ENCODE data around the gene DPF1. TPM values are rescaled to one million over a fixed set of nuclear protein-coding genes. Genes with fewer than 3 reads are reported as not detected.

The DPF1 gene
- 8.0 TPM for polyA plus RNA-seq (2013, experiment 1 of 2)
- polyA plus RNA-seq (2013, experiment 2 of 2): 7.2 TPM

GRCh38 chr19:38224014-38224862, at the start of gene DPF1:
Gene DPF1, minus strand, starts transcription at chr19:38224222. Its CDS starts 80 bp downstream, at chr19:38224142.
- Histone ChIP-seq H2BK120ac (ENCODE audit: low read depth, low read length) (peak within 1 kb of the TSS; percentile 54), H3K27ac (replicated peaks; ENCODE audit: low read length) (peak within 1 kb of the TSS; percentile 35), H3K9me3 (replicated peaks in 1 of 2; ENCODE audit: control insufficient read depth in 2 of 2, insufficient read depth in 1 of 2, low read depth in 1 of 2, low read length in 2 of 2) (peaks cover 0 to 1% of the 10 kb centered on the region in 2 donors), H3K9ac (ENCODE audit: low read depth, low read length, poor library complexity) (peak within 1 kb of the TSS; percentile 91), H3K4me3 (ENCODE audit: low read length in 2 of 2) (peak within 1 kb of the TSS; percentile 48 to 89), H3K14ac (ENCODE audit: low read length) (no peak within 1 kb of the TSS), H3K18ac (ENCODE audit: low read length) (peak within 1 kb of the TSS; percentile 91), H3K23ac (ENCODE audit: low read depth, low read length, poor library complexity) (no peak within 1 kb of the TSS), H2AFZ (ENCODE audit: low read length) (peak within 1 kb of the TSS; percentile 84), H4K8ac (ENCODE audit: low read depth, low read length) (no peak within 1 kb of the TSS), H2BK12ac (ENCODE audit: low read length) (peak within 1 kb of the TSS; percentile 49), H2BK5ac (ENCODE audit: low read length) (no peak within 1 kb of the TSS), H4K91ac (ENCODE audit: low read depth, low read length, poor library complexity) (no peak within 1 kb of the TSS), H3K27me3 (ENCODE audit: control insufficient read depth in 3 of 3, insufficient read depth in 3 of 3, low read depth in 1 of 3, low read length in 3 of 3) (peaks cover 0 to 18% (median 0%) of the 10 kb centered on the region in 3 experiments), H3K4me1 (ENCODE audit: control insufficient read depth in 2 of 2, insufficient read depth in 1 of 2, low read depth in 1 of 2, low read length in 2 of 2) (peaks cover 15 to 17% of the 10 kb centered on the region in 2 donors), H3K4ac (ENCODE audit: low read length) (no peak within 1 kb of the TSS), H2AK5ac (ENCODE audit: low read depth, low read length) (peak within 1 kb of the TSS; percentile 96), H2BK15ac (ENCODE audit: low read length) (no peak within 1 kb of the TSS), H3K36me3 (replicated peaks in 1 of 2; ENCODE audit: control insufficient read depth in 2 of 2, insufficient read depth in 2 of 2, low read length in 2 of 2) (peaks cover 3 to 24% of the 10 kb centered on the region in 2 donors), H3K79me1 (ENCODE audit: low read depth, low read length) (peaks cover 13% of the 10 kb centered on the region), H3K4me2 (ENCODE audit: insufficient read depth, low read length, poor library complexity, severe bottlenecking) (peak within 1 kb of the TSS; percentile 91)
- DNase-seq (ENCODE audit: low spot score): peak; percentile 77
- no CpG with 5 or more reads among the region's 61 CpGs for WGBS, 2 donors (ENCODE audit: extremely low coverage in 2 of 2, insufficient read length in 2 of 2, insufficient replicate concordance in 1 of 2)

GRCh38 chr19:38273499-38273898, 49.5 kb upstream of the DPF1 start:
- Histone ChIP-seq H3K4me3 (ENCODE audit: low read length in 2 of 2) (no peak overlapping the region), H3K27me3 (ENCODE audit: control insufficient read depth in 3 of 3, insufficient read depth in 3 of 3, low read depth in 1 of 3, low read length in 3 of 3) (peaks cover 0 to 16% (median 0%) of the 10 kb centered on the region in 3 experiments), H2BK5ac (ENCODE audit: low read length) (no peak overlapping the region), H3K9ac (ENCODE audit: low read depth, low read length, poor library complexity) (no peak overlapping the region), H3K79me1 (ENCODE audit: low read depth, low read length) (no peaks in the 10 kb centered on the region), H3K18ac (ENCODE audit: low read length) (no peak overlapping the region), H2BK120ac (ENCODE audit: low read depth, low read length) (no peak overlapping the region), H3K36me3 (replicated peaks in 1 of 2; ENCODE audit: control insufficient read depth in 2 of 2, insufficient read depth in 2 of 2, low read length in 2 of 2) (no peaks in the 10 kb centered on the region), H3K27ac (replicated peaks; ENCODE audit: low read length) (no peak overlapping the region), H3K9me3 (replicated peaks in 1 of 2; ENCODE audit: control insufficient read depth in 2 of 2, insufficient read depth in 1 of 2, low read depth in 1 of 2, low read length in 2 of 2) (no peaks in the 10 kb centered on the region), H4K91ac (ENCODE audit: low read depth, low read length, poor library complexity) (no peak overlapping the region), H2BK12ac (ENCODE audit: low read length) (no peak overlapping the region), H3K4ac (ENCODE audit: low read length) (no peak overlapping the region), H3K14ac (ENCODE audit: low read length) (no peak overlapping the region), H3K4me1 (ENCODE audit: control insufficient read depth in 2 of 2, insufficient read depth in 1 of 2, low read depth in 1 of 2, low read length in 2 of 2) (peaks cover 10 to 12% of the 10 kb centered on the region in 2 donors), H2AK5ac (ENCODE audit: low read depth, low read length) (no peak overlapping the region), H2BK15ac (ENCODE audit: low read length) (no peak overlapping the region), H2AFZ (ENCODE audit: low read length) (no peak overlapping the region), H3K23ac (ENCODE audit: low read depth, low read length, poor library complexity) (no peak overlapping the region), H3K4me2 (ENCODE audit: insufficient read depth, low read length, poor library complexity, severe bottlenecking) (no peak overlapping the region), H4K8ac (ENCODE audit: low read depth, low read length) (no peak overlapping the region)
- no peak for DNase-seq (ENCODE audit: low spot score)
- no CpG with 5 or more reads among the region's 2 CpGs for WGBS, 2 donors (ENCODE audit: extremely low coverage in 2 of 2, insufficient read length in 2 of 2, insufficient replicate concordance in 1 of 2)

GRCh38 chr19:38270587-38271167, 46.7 kb upstream of the DPF1 start:
- no peak overlapping the region for H2BK5ac ChIP-seq (ENCODE audit: low read length)
- H3K9me3 ChIP-seq (replicated peaks in 1 of 2; ENCODE audit: control insufficient read depth in 2 of 2, insufficient read depth in 1 of 2, low read depth in 1 of 2, low read length in 2 of 2): no peaks in the 10 kb centered on the region
- H2BK12ac ChIP-seq (ENCODE audit: low read length): no peak overlapping the region
- no peak overlapping the region for H3K18ac ChIP-seq (ENCODE audit: low read length)
- H3K4ac ChIP-seq (ENCODE audit: low read length): no peak overlapping the region
- peaks cover 13 to 14% of the 10 kb centered on the region in 2 donors for H3K4me1 ChIP-seq (ENCODE audit: control insufficient read depth in 2 of 2, insufficient read depth in 1 of 2, low read depth in 1 of 2, low read length in 2 of 2)
- no peak overlapping the region for H2BK15ac ChIP-seq (ENCODE audit: low read length)
- H3K14ac ChIP-seq (ENCODE audit: low read length): peak overlapping the region; percentile 12
- WGBS, 2 donors (ENCODE audit: extremely low coverage in 2 of 2, insufficient read length in 2 of 2, insufficient replicate concordance in 1 of 2): no CpG with 5 or more reads among the region's 5 CpGs
- H3K4me3 ChIP-seq (ENCODE audit: low read length in 2 of 2): no peak overlapping the region
- H2AK5ac ChIP-seq (ENCODE audit: low read depth, low read length): peak overlapping the region; percentile 53
- DNase-seq (ENCODE audit: low spot score): no peak
- H3K23ac ChIP-seq (ENCODE audit: low read depth, low read length, poor library complexity): no peak overlapping the region
- no peak overlapping the region for H3K27ac ChIP-seq (replicated peaks; ENCODE audit: low read length)
- no peak overlapping the region for H2AFZ ChIP-seq (ENCODE audit: low read length)
- H3K4me2 ChIP-seq (ENCODE audit: insufficient read depth, low read length, poor library complexity, severe bottlenecking): no peak overlapping the region
- no peak overlapping the region for H2BK120ac ChIP-seq (ENCODE audit: low read depth, low read length)
- H3K36me3 ChIP-seq (replicated peaks in 1 of 2; ENCODE audit: control insufficient read depth in 2 of 2, insufficient read depth in 2 of 2, low read length in 2 of 2): no peaks in the 10 kb centered on the region
- H3K9ac ChIP-seq (ENCODE audit: low read depth, low read length, poor library complexity): no peak overlapping the region
- H3K79me1 ChIP-seq (ENCODE audit: low read depth, low read length): no peaks in the 10 kb centered on the region
- peaks cover 0 to 43% (median 0%) of the 10 kb centered on the region in 3 experiments for H3K27me3 ChIP-seq (ENCODE audit: control insufficient read depth in 3 of 3, insufficient read depth in 3 of 3, low read depth in 1 of 3, low read length in 3 of 3)
- H4K8ac ChIP-seq (ENCODE audit: low read depth, low read length): no peak overlapping the region
- H4K91ac ChIP-seq (ENCODE audit: low read depth, low read length, poor library complexity): no peak overlapping the region

- no peak overlapping the region for H3K14ac ChIP-seq (ENCODE audit: low read length)
- no peak overlapping the region for H3K4me2 ChIP-seq (ENCODE audit: insufficient read depth, low read length, poor library complexity, severe bottlenecking)
- no peak overlapping the region for H3K4ac ChIP-seq (ENCODE audit: low read length)
- H2AK5ac ChIP-seq (ENCODE audit: low read depth, low read length): no peak overlapping the region
- no peak overlapping the region for H3K27ac ChIP-seq (replicated peaks; ENCODE audit: low read length)
- no peak overlapping the region for H4K91ac ChIP-seq (ENCODE audit: low read depth, low read length, poor library complexity)
- no peak overlapping the region for H3K18ac ChIP-seq (ENCODE audit: low read length)
- H3K9me3 ChIP-seq (replicated peaks in 1 of 2; ENCODE audit: control insufficient read depth in 2 of 2, insufficient read depth in 1 of 2, low read depth in 1 of 2, low read length in 2 of 2): no peaks in the 10 kb centered on the region
- H2BK5ac ChIP-seq (ENCODE audit: low read length): no peak overlapping the region
- DNase-seq (ENCODE audit: low spot score): no peak
- H3K4me3 ChIP-seq (ENCODE audit: low read length in 2 of 2): no peak overlapping the region
- H3K4me1 ChIP-seq (ENCODE audit: control insufficient read depth in 2 of 2, insufficient read depth in 1 of 2, low read depth in 1 of 2, low read length in 2 of 2): peaks cover 20 to 22% of the 10 kb centered on the region in 2 donors
- H3K36me3 ChIP-seq (replicated peaks in 1 of 2; ENCODE audit: control insufficient read depth in 2 of 2, insufficient read depth in 2 of 2, low read length in 2 of 2): no peaks in the 10 kb centered on the region
- H3K23ac ChIP-seq (ENCODE audit: low read depth, low read length, poor library complexity): no peak overlapping the region
- no peaks in the 10 kb centered on the region for H3K79me1 ChIP-seq (ENCODE audit: low read depth, low read length)
- H2BK120ac ChIP-seq (ENCODE audit: low read depth, low read length): no peak overlapping the region
- WGBS, 2 donors (ENCODE audit: extremely low coverage in 2 of 2, insufficient read length in 2 of 2, insufficient replicate concordance in 1 of 2): no CpG with 5 or more reads among the region's 8 CpGs
- no peak overlapping the region for H2BK12ac ChIP-seq (ENCODE audit: low read length)
- peaks cover 0 to 57% (median 2%) of the 10 kb centered on the region in 3 experiments for H3K27me3 ChIP-seq (ENCODE audit: control insufficient read depth in 3 of 3, insufficient read depth in 3 of 3, low read depth in 1 of 3, low read length in 3 of 3)
- H4K8ac ChIP-seq (ENCODE audit: low read depth, low read length): no peak overlapping the region
- H3K9ac ChIP-seq (ENCODE audit: low read depth, low read length, poor library complexity): no peak overlapping the region
- H2BK15ac ChIP-seq (ENCODE audit: low read length): no peak overlapping the region
- no peak overlapping the region for H2AFZ ChIP-seq (ENCODE audit: low read length)
These were observed 44.5 kb upstream of the DPF1 start for GRCh38 chr19:38268539-38268938.
